ENCODE data around the gene CTTNBP2NL. TPM values are rescaled to one million over a fixed set of nuclear protein-coding genes. Genes with fewer than 3 reads are reported as not detected.
A peak's percentile ranks its signal among the peaks of the same experiment; 100 is the strongest.
"Not testable (repeated sequence)": the region's sequence is repeated elsewhere in the genome, so short reads cannot be mapped to it uniquely, and the experiment has no call there.

Gene CTTNBP2NL
- total RNA-seq, 4 donors from 2014 or later = 15.5 to 37.0 (median 24.6) TPM

DNA sequence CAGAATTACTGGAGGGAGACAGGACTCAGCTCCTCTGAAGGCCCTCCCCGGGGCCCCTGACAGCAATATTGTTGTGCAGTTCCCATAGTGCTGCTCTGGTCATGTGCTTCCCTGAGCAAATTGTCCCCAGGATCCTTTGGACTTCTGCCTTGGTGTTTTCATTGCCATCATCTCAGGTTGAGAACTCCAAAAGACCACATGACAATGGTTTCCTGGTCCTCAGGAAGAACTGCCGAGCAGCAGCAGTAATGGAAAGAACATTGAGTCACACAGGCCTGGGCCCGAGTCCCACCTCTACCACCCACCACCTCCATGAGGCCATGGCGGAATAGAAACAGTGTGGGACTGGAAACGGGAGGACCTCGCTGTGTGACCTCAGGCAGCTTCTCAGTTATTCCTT is 6.3 kb upstream of the CTTNBP2NL start:
- H3K9me3 ChIP-seq = no peaks in the 10 kb centered on the region
- peaks cover 3% of the 10 kb centered on the region for H3K27me3 ChIP-seq
- H3K4me1 ChIP-seq = peaks cover 5 to 42% (median 9%) of the 10 kb centered on the region in 3 donors
- TF ChIP-seq POLR2A (IDR thresholded peaks at IDR 0.05) = no peak
- TF ChIP-seq EP300 (IDR thresholded peaks at IDR 0.05) = no peak
- TF ChIP-seq, protein P1, sequence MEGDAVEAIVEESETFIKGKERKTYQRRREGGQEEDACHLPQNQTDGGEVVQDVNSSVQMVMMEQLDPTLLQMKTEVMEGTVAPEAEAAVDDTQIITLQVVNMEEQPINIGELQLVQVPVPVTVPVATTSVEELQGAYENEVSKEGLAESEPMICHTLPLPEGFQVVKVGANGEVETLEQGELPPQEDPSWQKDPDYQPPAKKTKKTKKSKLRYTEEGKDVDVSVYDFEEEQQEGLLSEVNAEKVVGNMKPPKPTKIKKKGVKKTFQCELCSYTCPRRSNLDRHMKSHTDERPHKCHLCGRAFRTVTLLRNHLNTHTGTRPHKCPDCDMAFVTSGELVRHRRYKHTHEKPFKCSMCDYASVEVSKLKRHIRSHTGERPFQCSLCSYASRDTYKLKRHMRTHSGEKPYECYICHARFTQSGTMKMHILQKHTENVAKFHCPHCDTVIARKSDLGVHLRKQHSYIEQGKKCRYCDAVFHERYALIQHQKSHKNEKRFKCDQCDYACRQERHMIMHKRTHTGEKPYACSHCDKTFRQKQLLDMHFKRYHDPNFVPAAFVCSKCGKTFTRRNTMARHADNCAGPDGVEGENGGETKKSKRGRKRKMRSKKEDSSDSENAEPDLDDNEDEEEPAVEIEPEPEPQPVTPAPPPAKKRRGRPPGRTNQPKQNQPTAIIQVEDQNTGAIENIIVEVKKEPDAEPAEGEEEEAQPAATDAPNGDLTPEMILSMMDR (IDR thresholded peaks at IDR 0.05) = no peak
- TF ChIP-seq POLR2AphosphoS5 (IDR thresholded peaks at IDR 0.05) = no peak
- ATAC-seq = no peak
- no peaks in the 10 kb centered on the region for H3K36me3 ChIP-seq
- H3K4me3 ChIP-seq = no peak overlapping the region
- 59% methylated on average over 6 of the region's 6 CpGs; no CpG with 5 or more reads in 1 of the 2 donors for WGBS, 2 donors (ENCODE audit: low coverage in 1 of 2)
- H3K27ac ChIP-seq = peak overlapping the region in 3 of 4 donors; percentile 36 to 90 (median 82)

DNA sequence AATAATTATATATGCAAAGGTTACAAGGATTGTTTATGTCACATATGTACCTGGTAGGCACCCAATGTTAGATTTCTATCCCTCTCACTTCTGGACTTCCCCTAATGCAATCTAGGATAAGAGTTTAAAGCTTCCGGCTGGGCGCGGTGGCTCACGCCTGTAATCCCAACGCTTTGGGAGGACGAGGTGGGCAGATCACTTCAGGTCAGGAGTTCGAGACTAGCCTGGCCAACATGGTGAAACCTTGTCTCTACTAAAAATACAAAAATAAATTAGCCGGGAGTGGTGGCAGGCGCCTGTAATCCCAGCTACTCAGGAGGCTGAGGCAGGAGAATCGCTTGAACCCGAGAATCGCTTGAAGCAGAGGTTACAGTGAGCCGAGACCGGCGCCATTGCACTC is 5.7 kb upstream of the CTTNBP2NL start:
- 20 to 65% methylated on average over 12 to 14 of the region's 15 CpGs for WGBS, 2 donors (ENCODE audit: low coverage in 1 of 2)
- H3K4me3 ChIP-seq = peak overlapping the region; percentile 50 to 67
- not testable (repeated sequence) for H3K36me3 ChIP-seq, H3K9me3 ChIP-seq, ATAC-seq, H3K27me3 ChIP-seq
- H3K27ac ChIP-seq = peak overlapping the region; percentile 36 to 90 (median 86)
- H3K4me1 ChIP-seq = peaks cover 5 to 49% (median 15%) of the 10 kb centered on the region in 3 donors

DNA sequence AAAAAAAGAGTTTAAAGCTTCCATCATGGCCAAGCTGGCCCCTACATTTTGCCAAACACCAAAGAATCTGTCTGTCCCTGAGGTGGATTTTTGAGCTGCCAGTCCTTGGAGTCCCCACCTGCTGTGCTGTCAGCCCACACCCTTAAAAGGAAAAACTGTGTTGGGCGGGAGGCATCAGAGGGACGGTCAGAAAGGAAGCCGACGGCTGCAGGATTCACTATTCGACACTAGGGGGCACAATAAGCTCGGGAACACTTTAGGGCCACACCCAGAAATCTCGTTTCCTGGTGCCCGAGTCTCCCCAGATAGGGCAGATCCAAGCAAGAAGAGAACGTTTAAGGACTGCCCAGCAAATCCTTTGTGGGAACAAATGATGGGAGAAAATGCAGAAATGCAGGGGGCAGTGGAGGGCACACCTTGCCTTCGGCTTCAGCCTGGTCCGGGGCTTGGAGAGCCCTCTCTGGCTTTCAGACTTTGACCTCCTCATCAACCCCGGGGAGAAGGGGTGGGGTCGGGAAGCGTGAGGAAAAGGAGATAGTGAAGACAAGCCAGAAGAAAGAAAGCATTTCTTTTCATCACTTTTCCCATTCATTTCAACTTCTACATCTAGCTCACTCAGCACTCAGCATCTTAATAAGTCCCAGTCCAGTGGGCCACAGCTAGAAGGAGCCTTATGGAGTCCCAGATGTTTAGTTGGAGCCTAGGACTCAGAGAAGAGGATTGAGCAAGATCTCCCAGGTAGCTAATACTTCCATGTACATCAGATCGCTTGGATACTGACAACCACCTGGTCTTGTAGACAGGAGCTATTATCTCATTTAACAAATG is 5.0 kb upstream of the CTTNBP2NL start:
- no peaks in the 10 kb centered on the region for H3K36me3 ChIP-seq
- TF ChIP-seq POLR2AphosphoS5 (IDR thresholded peaks at IDR 0.05) (peak; percentile 49), POLR2A (IDR thresholded peaks at IDR 0.05) (no peak)
- TF ChIP-seq, protein P1 (IDR thresholded peaks at IDR 0.05) = peak; percentile 89 to 98 (median 94)
- 3% methylated on average over 15 of the region's 15 CpGs; no CpG with 5 or more reads in 1 of the 2 donors for WGBS, 2 donors (ENCODE audit: low coverage in 1 of 2)
- H3K4me3 ChIP-seq = peak overlapping the region; percentile 50 to 67
- peak overlapping the region; percentile 82 to 90 (median 88) for H3K27ac ChIP-seq
- no peaks in the 10 kb centered on the region for H3K27me3 ChIP-seq
- no peaks in the 10 kb centered on the region for H3K9me3 ChIP-seq
- H3K4me1 ChIP-seq = peaks cover 5 to 53% (median 17%) of the 10 kb centered on the region in 3 donors
- peak; percentile 88 for ATAC-seq

DNA sequence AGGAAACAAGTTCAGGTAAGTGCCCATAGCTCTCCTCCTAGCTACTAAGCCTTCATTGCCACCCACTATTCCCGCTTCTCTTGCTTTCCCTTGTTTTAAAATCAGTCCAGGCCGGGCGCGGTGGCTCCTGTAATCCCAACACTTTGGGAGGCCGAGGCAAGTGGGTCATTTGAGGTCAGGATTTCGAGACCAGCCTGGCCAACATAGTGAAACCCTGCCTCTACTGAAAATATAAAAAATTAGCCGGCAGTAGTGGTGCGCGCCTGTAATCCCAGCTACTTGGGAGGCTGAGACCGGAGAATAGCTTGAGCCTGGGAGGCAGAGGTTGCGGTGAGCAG is 4.4 kb upstream of the CTTNBP2NL start:
- Histone ChIP-seq H3K27ac (peak overlapping the region; percentile 82 to 90 (median 88)), H3K4me3 (peak overlapping the region in 1 of 2 donors; percentile 50), H3K9me3 (no peaks in the 10 kb centered on the region), H3K27me3 (no peaks in the 10 kb centered on the region), H3K4me1 (peaks cover 5 to 53% (median 17%) of the 10 kb centered on the region in 3 donors), H3K36me3 (no peaks in the 10 kb centered on the region)
- no peak for ATAC-seq
- TF ChIP-seq POLR2AphosphoS5 (IDR thresholded peaks at IDR 0.05) (no peak), EP300 (IDR thresholded peaks at IDR 0.05) (no peak), POLR2A (IDR thresholded peaks at IDR 0.05) (no peak)
- TF ChIP-seq, protein P1 (IDR thresholded peaks at IDR 0.05) = no peak
- 85% methylated on average over 6 of the region's 11 CpGs; no CpG with 5 or more reads in 1 of the 2 donors for WGBS, 2 donors (ENCODE audit: low coverage in 1 of 2)

DNA sequence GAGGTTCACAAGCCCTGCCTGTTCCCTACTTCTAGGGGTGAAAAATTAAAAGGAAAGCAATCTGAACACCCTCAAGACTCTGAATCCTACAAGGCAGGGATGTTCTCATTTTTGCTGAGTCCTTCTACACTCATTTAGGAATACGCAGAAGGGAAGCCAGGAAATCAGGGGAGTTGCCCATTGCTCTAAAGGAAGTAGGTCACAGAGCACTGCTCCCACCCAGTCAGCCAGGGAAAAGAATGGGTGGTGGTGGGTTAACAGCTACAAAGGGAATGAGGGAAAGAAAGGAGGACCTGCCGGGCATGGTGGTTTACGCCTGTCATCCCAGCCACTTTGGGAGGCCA is 2.4 kb upstream of the CTTNBP2NL start:
- ATAC-seq = no peak
- Histone ChIP-seq H3K9me3 (no peaks in the 10 kb centered on the region), H3K4me1 (peaks cover 5 to 73% (median 17%) of the 10 kb centered on the region in 3 donors), H3K27me3 (no peaks in the 10 kb centered on the region), H3K4me3 (no peak overlapping the region), H3K27ac (peak overlapping the region; percentile 79 to 93 (median 90)), H3K36me3 (no peaks in the 10 kb centered on the region)
- WGBS, 2 donors (ENCODE audit: low coverage in 1 of 2) = 57 to 68% methylated on average over 2 to 3 of the region's 3 CpGs
- TF ChIP-seq POLR2AphosphoS5 (IDR thresholded peaks at IDR 0.05) = no peak
- TF ChIP-seq POLR2A (IDR thresholded peaks at IDR 0.05) = no peak
- TF ChIP-seq, protein P1 (IDR thresholded peaks at IDR 0.05) = no peak

All from gastroesophageal sphincter (tissue), 4 donors.